Trophoblast cell (in vitro differentiated cells and primary cell): ENCODE results near the gene KCNIP2. TPM values are rescaled to one million over a fixed set of nuclear protein-coding genes. Genes with fewer than 3 reads are reported as not detected.
A peak's percentile ranks its signal among the peaks of the same experiment; 100 is the strongest.

ENCODE experiments used
- DNase-seq, 2 donors: peaks; one replicate each; pipeline ENCODE4 v3.0.0-alpha.2; 2016
- H2AFZ ChIP-seq: 2 replicates; pipeline ENCODE4 v1.6.1; 2013; ENCODE audit warnings: low read length, moderate library complexity, mild to moderate bottlenecking; ENCODE audit not compliant: insufficient read depth, poor library complexity
- H2AK5ac ChIP-seq: 2 replicates; pipeline ENCODE4 v1.6.1; 2013; ENCODE audit warnings: mild to moderate bottlenecking, low read length
- H2BK120ac ChIP-seq: 2 replicates; pipeline ENCODE4 v1.6.1; 2013; ENCODE audit warnings: low read length, mild to moderate bottlenecking, moderate library complexity; ENCODE audit not compliant: insufficient read depth, poor library complexity
- H2BK12ac ChIP-seq: 2 replicates; pipeline ENCODE4 v1.6.1; 2013; ENCODE audit warnings: mild to moderate bottlenecking, low read length, moderate library complexity
- H2BK5ac ChIP-seq: 2 replicates; pipeline ENCODE4 v1.6.1; 2013; ENCODE audit warnings: low read length, low read depth, moderate library complexity, mild to moderate bottlenecking; ENCODE audit not compliant: poor library complexity
- H3K14ac ChIP-seq: 2 replicates; pipeline ENCODE4 v1.6.1; 2013; ENCODE audit warnings: mild to moderate bottlenecking, low read length
- H3K18ac ChIP-seq: 2 replicates; pipeline ENCODE4 v1.6.1; 2013; ENCODE audit warnings: mild to moderate bottlenecking, low read length
- H3K23ac ChIP-seq: 2 replicates; pipeline ENCODE4 v1.6.1; 2013; ENCODE audit warnings: low read length
- H3K27ac ChIP-seq: 2 replicates; pipeline ENCODE4 v1.5.1; 2013; ENCODE audit warnings: low read depth, mild to moderate bottlenecking, inconsistent platforms, low read length, moderate library complexity
- H3K27me3 ChIP-seq: 2 replicates; pipeline ENCODE4 v1.6.1; 2013; ENCODE audit warnings: inconsistent platforms, mild to moderate bottlenecking, low read length, moderate library complexity; ENCODE audit not compliant: insufficient read depth
- H3K36me3 ChIP-seq, 2 experiments: 1 replicate in 1 of 2; 2 replicates in 1 of 2; pipeline ENCODE4 v1.6.1; 2013; ENCODE audit warnings: low read length in 2 of 2, mild to moderate bottlenecking in 2 of 2, moderate library complexity in 1 of 2; ENCODE audit not compliant: insufficient read depth in 2 of 2, control insufficient read depth in 1 of 2
- H3K4ac ChIP-seq: 2 replicates; pipeline ENCODE4 v1.6.1; 2013; ENCODE audit warnings: low read depth, mild to moderate bottlenecking, low read length, moderate library complexity
- H3K4me1 ChIP-seq, 2 experiments: 1 replicate in 1 of 2; 2 replicates in 1 of 2; pipeline ENCODE4 v1.6.1; 2013; ENCODE audit warnings: low read length in 2 of 2, mild to moderate bottlenecking in 2 of 2, moderate library complexity in 1 of 2; ENCODE audit not compliant: insufficient read depth in 2 of 2, control insufficient read depth in 1 of 2
- H3K4me2 ChIP-seq: 2 replicates; pipeline ENCODE4 v1.6.1; 2013; ENCODE audit warnings: inconsistent platforms, mild to moderate bottlenecking, low read length, moderate library complexity
- H3K4me3 ChIP-seq: 2 replicates; pipeline ENCODE4 v1.5.1; 2013; ENCODE audit warnings: mild to moderate bottlenecking, low read depth, low read length, inconsistent platforms
- H3K79me1 ChIP-seq: one replicate; pipeline ENCODE4 v1.6.1; 2013; ENCODE audit warnings: low read length
- H3K79me2 ChIP-seq: 2 replicates; pipeline ENCODE4 v1.6.1; 2013; ENCODE audit warnings: low read length, mild to moderate bottlenecking; ENCODE audit not compliant: control insufficient read depth, insufficient read depth, poor library complexity
- H3K9ac ChIP-seq: 2 replicates; pipeline ENCODE4 v1.6.1; 2013; ENCODE audit warnings: mild to moderate bottlenecking, low read length
- H3K9me3 ChIP-seq: 2 replicates; pipeline ENCODE4 v1.6.1; 2013; ENCODE audit warnings: low read depth, mild to moderate bottlenecking, control low read depth, inconsistent platforms, low read length; ENCODE audit not compliant: insufficient read depth
- H4K12ac ChIP-seq: 2 replicates; pipeline ENCODE4 v1.6.1; 2013; ENCODE audit warnings: low read depth, mild to moderate bottlenecking, low read length, moderate library complexity
- H4K8ac ChIP-seq: 2 replicates; pipeline ENCODE4 v1.6.1; 2013; ENCODE audit warnings: low read depth, mild to moderate bottlenecking, low read length, moderate library complexity
- H4K91ac ChIP-seq: one replicate; pipeline ENCODE4 v1.6.1; 2013; ENCODE audit warnings: low read depth, mild to moderate bottlenecking, low read length, moderate library complexity
- WGBS: extraction: QIAGEN DNeasy Blood & Tissue Kit; methylation state at CpG from one replicate; pipeline ENCODE4 v1.1.7; 2013; ENCODE audit warnings: missing lambda C conversion rate; ENCODE audit not compliant: insufficient read length, insufficient coverage; ENCODE audit errors: extremely low coverage; 5-methylcytosine and 5-hydroxymethylcytosine counted together
- polyA plus RNA-seq: library from polyadenylated mRNA; stranded (reverse); fragments of 200-250 nt; gene quantifications from 2 replicates; pipeline ENCODE4 v1.2.3, GENCODE V29; 2013

The KCNIP2 gene
- 5.0 and 5.5 TPM in 2 replicates for polyA plus RNA-seq

GRCh38 chr10:101843032-101844021 lies at the start of gene KCNIP2:
Gene KCNIP2 (minus strand): TSS chr10:101843800. CDS start chr10:101843568, 232 bp downstream.
- Histone ChIP-seq H3K23ac (no peak within 1 kb of the TSS), H4K91ac (no peak within 1 kb of the TSS), H3K79me2 (no peaks in the 10 kb centered on the region), H2BK120ac (no peak within 1 kb of the TSS), H3K4me2 (peak within 1 kb of the TSS; percentile 78), H2BK12ac (no peak within 1 kb of the TSS), H3K18ac (no peak within 1 kb of the TSS), H4K12ac (no peak within 1 kb of the TSS), H3K14ac (no peak within 1 kb of the TSS), H3K4me1 (peaks cover 3 to 6% of the 10 kb centered on the region in 2 experiments), H3K4ac (no peak within 1 kb of the TSS), H3K9ac (no peak within 1 kb of the TSS), H3K27ac (no peak within 1 kb of the TSS), H3K27me3 (peaks cover 6% of the 10 kb centered on the region), H3K79me1 (no peaks in the 10 kb centered on the region), H2AK5ac (no peak within 1 kb of the TSS), H3K4me3 (no peak within 1 kb of the TSS), H4K8ac (no peak within 1 kb of the TSS), H2AFZ (no peak within 1 kb of the TSS), H3K36me3 (no peaks in the 10 kb centered on the region), H2BK5ac (no peak within 1 kb of the TSS), H3K9me3 (no peaks in the 10 kb centered on the region)
- DNase-seq, result peak; percentile 23 to 42
- no CpG with 5 or more reads among the region's 60 CpGs for WGBS

- H3K27ac ChIP-seq, result no peak overlapping the region
- WGBS, result no CpG with 5 or more reads among the region's 4 CpGs
- no peaks in the 10 kb centered on the region for H3K27me3 ChIP-seq
- H3K9me3 ChIP-seq, result no peaks in the 10 kb centered on the region
- H2BK120ac ChIP-seq, result no peak overlapping the region
- no peak overlapping the region for H4K91ac ChIP-seq
- H4K12ac ChIP-seq, result no peak overlapping the region
- H3K36me3 ChIP-seq, result no peaks in the 10 kb centered on the region
- no peak overlapping the region for H3K14ac ChIP-seq
- H2BK5ac ChIP-seq, result no peak overlapping the region
- no peaks in the 10 kb centered on the region for H3K79me1 ChIP-seq
- H3K23ac ChIP-seq, result no peak overlapping the region
- no peak overlapping the region for H3K18ac ChIP-seq
- H2BK12ac ChIP-seq, result no peak overlapping the region
- no peaks in the 10 kb centered on the region for H3K79me2 ChIP-seq
- no peak overlapping the region for H3K4ac ChIP-seq
- peaks cover 3 to 9% of the 10 kb centered on the region in 2 experiments for H3K4me1 ChIP-seq
- H4K8ac ChIP-seq, result no peak overlapping the region
- H2AK5ac ChIP-seq, result no peak overlapping the region
- H2AFZ ChIP-seq, result no peak overlapping the region
- no peak overlapping the region for H3K4me2 ChIP-seq
- DNase-seq, result peak in 1 of 2 donors; percentile 7
- no peak overlapping the region for H3K4me3 ChIP-seq
- H3K9ac ChIP-seq, result no peak overlapping the region
Measured at GRCh38 chr10:101892782-101893391, 49.3 kb upstream of the KCNIP2 start.

GRCh38 chr10:101889256-101890210 lies 45.9 kb upstream of the KCNIP2 start:
- no peak overlapping the region for H2BK12ac ChIP-seq
- H2AK5ac ChIP-seq, result no peak overlapping the region
- H3K4me3 ChIP-seq, result no peak overlapping the region
- H3K23ac ChIP-seq, result no peak overlapping the region
- H4K12ac ChIP-seq, result no peak overlapping the region
- no peaks in the 10 kb centered on the region for H3K36me3 ChIP-seq
- no peak overlapping the region for H3K9ac ChIP-seq
- no peak overlapping the region for H3K27ac ChIP-seq
- H3K14ac ChIP-seq, result no peak overlapping the region
- H2AFZ ChIP-seq, result no peak overlapping the region
- H4K8ac ChIP-seq, result no peak overlapping the region
- no peak overlapping the region for H3K18ac ChIP-seq
- H2BK120ac ChIP-seq, result no peak overlapping the region
- H3K27me3 ChIP-seq, result no peaks in the 10 kb centered on the region
- WGBS, result no CpG with 5 or more reads among the region's 5 CpGs
- no peaks in the 10 kb centered on the region for H3K79me2 ChIP-seq
- peaks cover 3 to 6% of the 10 kb centered on the region in 2 experiments for H3K4me1 ChIP-seq
- H3K4me2 ChIP-seq, result no peak overlapping the region
- H2BK5ac ChIP-seq, result no peak overlapping the region
- peak; percentile 80 to 91 for DNase-seq
- H3K4ac ChIP-seq, result no peak overlapping the region
- H3K79me1 ChIP-seq, result no peaks in the 10 kb centered on the region
- no peak overlapping the region for H4K91ac ChIP-seq
- no peaks in the 10 kb centered on the region for H3K9me3 ChIP-seq
